ENCODE measurements around the gene CCNG1. TPM values are rescaled to one million over a fixed set of nuclear protein-coding genes. Genes with fewer than 3 reads are reported as not detected.
"Not testable (repeated sequence)": the region's sequence is repeated elsewhere in the genome, so short reads cannot be mapped to it uniquely, and the experiment has no call there.

CCNG1 gene, protein sequence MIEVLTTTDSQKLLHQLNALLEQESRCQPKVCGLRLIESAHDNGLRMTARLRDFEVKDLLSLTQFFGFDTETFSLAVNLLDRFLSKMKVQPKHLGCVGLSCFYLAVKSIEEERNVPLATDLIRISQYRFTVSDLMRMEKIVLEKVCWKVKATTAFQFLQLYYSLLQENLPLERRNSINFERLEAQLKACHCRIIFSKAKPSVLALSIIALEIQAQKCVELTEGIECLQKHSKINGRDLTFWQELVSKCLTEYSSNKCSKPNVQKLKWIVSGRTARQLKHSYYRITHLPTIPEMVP
- total RNA-seq (2013), result 73.6 TPM
- 10 to 100 TPM; 13.1 to 48.9 (median 46.0) TPM for polyA plus RNA-seq
- 14.0 TPM in 2 replicates for polyA minus RNA-seq
- 28.4 to 111 (median 67.9) reads per million in 11 experiments for total RNA-seq

DNA sequence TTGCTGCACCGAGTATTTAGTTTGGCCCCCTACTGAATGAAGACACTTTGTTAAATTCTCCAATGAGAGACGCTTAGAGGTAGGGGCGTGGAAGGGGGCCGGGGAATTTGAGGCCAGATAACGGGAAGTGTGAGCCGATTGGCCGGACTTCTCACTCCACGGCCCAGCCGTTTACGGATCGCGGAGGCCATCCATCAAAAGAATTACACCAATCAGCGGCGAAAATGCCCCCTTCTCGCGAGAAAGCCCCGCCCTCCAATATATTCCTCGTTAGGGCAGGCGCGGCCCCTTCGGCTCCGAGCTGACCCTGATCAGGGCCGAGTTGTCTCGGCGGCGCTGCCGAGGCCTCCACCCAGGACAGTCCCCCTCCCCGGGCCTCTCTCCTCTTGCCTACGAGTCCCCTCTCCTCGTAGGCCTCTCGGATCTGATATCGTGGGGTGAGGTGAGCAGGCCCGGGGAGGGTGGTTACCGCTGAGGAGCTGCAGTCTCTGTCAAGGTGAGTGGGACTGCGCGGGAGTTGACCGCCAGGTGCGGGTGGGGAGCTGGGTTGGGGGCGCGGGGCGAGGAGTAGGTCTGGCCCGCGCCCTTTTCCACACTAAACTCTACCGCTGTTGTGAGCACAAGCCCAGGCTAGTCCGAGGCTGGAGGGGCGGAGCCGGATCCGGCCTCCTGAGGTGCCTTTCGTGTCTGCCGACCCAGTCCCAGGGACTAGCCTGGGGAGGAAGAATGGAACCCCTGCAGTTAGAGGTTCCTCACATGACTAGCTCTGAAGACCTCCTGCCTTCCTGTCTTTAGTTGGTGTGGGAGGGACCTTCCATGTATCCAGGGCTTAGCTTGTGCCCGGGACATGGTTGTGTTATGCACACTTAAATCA is at the start of gene CCNG1:
Gene CCNG1, plus strand, starts transcription at position 287 of the 874 bp plus-strand sequence. CDS start 1,662 bp downstream, outside the sequence.
- peaks cover 3% of the 10 kb centered on the region for H4K20me1 ChIP-seq (ENCODE audit: insufficient read depth, low read length)
- peak within 1 kb of the TSS; percentile 68 to 92 for H3K27ac ChIP-seq (ENCODE audit: low read depth in 1 of 2, low read length in 2 of 2)
- peaks cover 20 to 26% of the 10 kb centered on the region in 2 donors for H3K36me3 ChIP-seq (replicated peaks in 1 of 2; ENCODE audit: control insufficient read depth in 1 of 2, insufficient read depth in 2 of 2, low read length in 2 of 2)
- peak within 1 kb of the TSS; percentile 80 to 92 (median 89) for H3K27ac Mint-ChIP-seq
- peak within 1 kb of the TSS; percentile 94 for H3K9ac ChIP-seq (ENCODE audit: insufficient read depth, low read length, poor library complexity, severe bottlenecking)
- peak within 1 kb of the TSS; percentile 93 for H3K4me2 ChIP-seq (replicated peaks; ENCODE audit: extremely low read depth, low read length, poor library complexity, severe bottlenecking)
- under 1% methylated on average over 32 of the region's 51 CpGs for WGBS (ENCODE audit: insufficient coverage)
- peaks cover 17 to 28% of the 10 kb centered on the region in 2 donors for H3K4me1 ChIP-seq (ENCODE audit: control insufficient read depth in 1 of 2, insufficient read depth in 2 of 2, low read length in 2 of 2)
- peak within 1 kb of the TSS; percentile 85 to 91 for H3K4me3 Mint-ChIP-seq
- no peaks in the 10 kb centered on the region for H3K9me3 ChIP-seq (replicated peaks in 1 of 2; ENCODE audit: control insufficient read depth in 1 of 2, insufficient read depth in 1 of 2, low read length in 2 of 2)
- peak within 1 kb of the TSS; percentile 99 for H2AFZ ChIP-seq (ENCODE audit: insufficient read depth, low read depth, low read length, poor library complexity, severe bottlenecking)
- DNase-seq, result peak; percentile 90 to 95 (median 94)
- no peaks in the 10 kb centered on the region for H3K9me3 Mint-ChIP-seq
- peaks cover 34% of the 10 kb centered on the region for H3K79me2 ChIP-seq (ENCODE audit: insufficient read depth, low read length)
- peaks cover 12 to 14% of the 10 kb centered on the region in 2 donors for H3K36me3 Mint-ChIP-seq
- intact Hi-C loops (cut with micrococcal nuclease), result loop anchor here in 1 of 2 donors (2.0 kb wide), 2 partner anchors 23 to 67 kb away; partner anchors contain the start of genes HMMR, MAT2B and NUDCD2
- H3K4me1 Mint-ChIP-seq, result peaks cover 27% of the 10 kb centered on the region
- TF ChIP-seq, protein P1, sequence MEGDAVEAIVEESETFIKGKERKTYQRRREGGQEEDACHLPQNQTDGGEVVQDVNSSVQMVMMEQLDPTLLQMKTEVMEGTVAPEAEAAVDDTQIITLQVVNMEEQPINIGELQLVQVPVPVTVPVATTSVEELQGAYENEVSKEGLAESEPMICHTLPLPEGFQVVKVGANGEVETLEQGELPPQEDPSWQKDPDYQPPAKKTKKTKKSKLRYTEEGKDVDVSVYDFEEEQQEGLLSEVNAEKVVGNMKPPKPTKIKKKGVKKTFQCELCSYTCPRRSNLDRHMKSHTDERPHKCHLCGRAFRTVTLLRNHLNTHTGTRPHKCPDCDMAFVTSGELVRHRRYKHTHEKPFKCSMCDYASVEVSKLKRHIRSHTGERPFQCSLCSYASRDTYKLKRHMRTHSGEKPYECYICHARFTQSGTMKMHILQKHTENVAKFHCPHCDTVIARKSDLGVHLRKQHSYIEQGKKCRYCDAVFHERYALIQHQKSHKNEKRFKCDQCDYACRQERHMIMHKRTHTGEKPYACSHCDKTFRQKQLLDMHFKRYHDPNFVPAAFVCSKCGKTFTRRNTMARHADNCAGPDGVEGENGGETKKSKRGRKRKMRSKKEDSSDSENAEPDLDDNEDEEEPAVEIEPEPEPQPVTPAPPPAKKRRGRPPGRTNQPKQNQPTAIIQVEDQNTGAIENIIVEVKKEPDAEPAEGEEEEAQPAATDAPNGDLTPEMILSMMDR (IDR thresholded peaks at IDR 0.05), result no peak
- H3K27me3 ChIP-seq (ENCODE audit: control insufficient read depth in 2 of 2, insufficient read depth in 2 of 2, low read length in 2 of 2), result no peaks in the 10 kb centered on the region
- H3K4me3 ChIP-seq (replicated peaks in 1 of 3; ENCODE audit: low read depth in 2 of 3, low read length in 3 of 3), result peak within 1 kb of the TSS; percentile 49 to 94 (median 86)
- no peaks in the 10 kb centered on the region for H3K27me3 Mint-ChIP-seq (ENCODE audit: low read depth in 3 of 3)

DNA sequence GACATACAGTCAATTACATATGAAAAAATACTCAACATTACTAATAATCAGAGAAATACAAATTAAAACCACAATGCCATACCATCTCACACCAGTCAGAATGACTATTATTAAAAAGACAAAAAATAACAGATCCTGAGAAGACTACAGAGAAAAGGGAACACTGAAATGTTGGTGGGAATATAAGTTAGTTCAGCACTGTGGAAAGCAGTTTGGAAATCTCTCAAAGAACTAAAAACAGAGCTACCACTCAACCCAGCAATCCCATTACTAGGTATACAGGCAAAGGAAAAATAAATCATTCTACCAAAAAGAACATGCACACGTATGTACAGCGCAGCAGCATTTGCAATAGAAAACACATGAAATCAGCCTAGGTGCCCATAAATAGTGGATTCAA is 41.6 kb upstream of the CCNG1 start:
- Mint-ChIP-seq H3K27me3 (ENCODE audit: low read depth in 3 of 3) (peaks cover 0 to 7% (median 1%) of the 10 kb centered on the region in 3 donors), H3K4me1 (peaks cover 10% of the 10 kb centered on the region), H3K4me3 (no peak overlapping the region), H3K27ac (no peak overlapping the region), H3K36me3 (no peaks in the 10 kb centered on the region), H3K9me3 (peaks cover 0 to 10% (median 3%) of the 10 kb centered on the region in 7 donors)
- Histone ChIP-seq H3K9ac (ENCODE audit: insufficient read depth, low read length, poor library complexity, severe bottlenecking) (no peak overlapping the region), H3K4me3 (replicated peaks in 1 of 3; ENCODE audit: low read depth in 2 of 3, low read length in 3 of 3) (no peak overlapping the region), H3K79me2 (ENCODE audit: insufficient read depth, low read length) (no peaks in the 10 kb centered on the region), H3K36me3 (replicated peaks in 1 of 2; ENCODE audit: control insufficient read depth in 1 of 2, insufficient read depth in 2 of 2, low read length in 2 of 2) (no peaks in the 10 kb centered on the region), H2AFZ (ENCODE audit: insufficient read depth, low read depth, low read length, poor library complexity, severe bottlenecking) (no peak overlapping the region), H3K9me3 (replicated peaks in 1 of 2; ENCODE audit: control insufficient read depth in 1 of 2, insufficient read depth in 1 of 2, low read length in 2 of 2) (no peaks in the 10 kb centered on the region), H3K27me3 (ENCODE audit: control insufficient read depth in 2 of 2, insufficient read depth in 2 of 2, low read length in 2 of 2) (no peaks in the 10 kb centered on the region), H4K20me1 (ENCODE audit: insufficient read depth, low read length) (no peaks in the 10 kb centered on the region), H3K27ac (ENCODE audit: low read depth in 1 of 2, low read length in 2 of 2) (no peak overlapping the region), H3K4me2 (replicated peaks; ENCODE audit: extremely low read depth, low read length, poor library complexity, severe bottlenecking) (no peak overlapping the region), H3K4me1 (ENCODE audit: control insufficient read depth in 1 of 2, insufficient read depth in 2 of 2, low read length in 2 of 2) (peaks cover 10 to 11% of the 10 kb centered on the region in 2 donors)
- no CpG with 5 or more reads among the region's 2 CpGs for WGBS (ENCODE audit: insufficient coverage)
- no peak for DNase-seq
- intact Hi-C loops (cut with micrococcal nuclease), result no loop called here
- TF ChIP-seq, protein P1 (IDR thresholded peaks at IDR 0.05), result no peak

DNA sequence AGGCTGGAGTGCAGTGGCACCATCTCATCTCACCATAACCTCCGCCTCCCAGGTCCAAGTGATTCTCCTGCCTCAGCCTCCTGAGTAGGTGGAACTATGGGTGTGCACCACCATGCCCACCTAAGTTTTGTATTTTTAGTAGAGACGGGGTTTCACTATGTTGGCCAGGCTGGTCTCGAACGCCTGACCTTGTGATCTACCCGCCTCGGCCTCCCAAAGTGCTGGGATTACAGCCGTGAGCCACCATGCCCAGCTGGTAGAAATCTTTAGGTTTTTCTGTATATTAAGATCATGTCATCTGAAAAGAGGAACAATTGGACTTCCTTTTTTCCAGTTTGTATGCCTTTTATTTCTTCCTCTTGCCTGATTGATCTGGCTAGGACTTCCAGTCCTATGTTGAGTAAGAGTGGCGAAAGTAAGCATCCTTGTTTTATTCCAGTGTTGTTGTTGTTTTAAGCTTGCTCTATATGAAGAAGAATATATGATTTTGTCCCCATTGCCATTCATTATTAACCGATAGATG is 40.5 kb upstream of the CCNG1 start:
- peak; percentile 57 to 76 (median 66) for DNase-seq
- H3K9me3 ChIP-seq (replicated peaks in 1 of 2; ENCODE audit: control insufficient read depth in 1 of 2, insufficient read depth in 1 of 2, low read length in 2 of 2); H3K79me2 ChIP-seq (ENCODE audit: insufficient read depth, low read length); H3K9me3 Mint-ChIP-seq; H3K27me3 Mint-ChIP-seq (ENCODE audit: low read depth in 3 of 3); H3K9ac ChIP-seq (ENCODE audit: insufficient read depth, low read length, poor library complexity, severe bottlenecking); H3K36me3 ChIP-seq (replicated peaks in 1 of 2; ENCODE audit: control insufficient read depth in 1 of 2, insufficient read depth in 2 of 2, low read length in 2 of 2); H3K27me3 ChIP-seq (ENCODE audit: control insufficient read depth in 2 of 2, insufficient read depth in 2 of 2, low read length in 2 of 2); H3K36me3 Mint-ChIP-seq; intact Hi-C loops (cut with micrococcal nuclease); H4K20me1 ChIP-seq (ENCODE audit: insufficient read depth, low read length); H2AFZ ChIP-seq (ENCODE audit: insufficient read depth, low read depth, low read length, poor library complexity, severe bottlenecking); H3K4me3 ChIP-seq (replicated peaks in 1 of 3; ENCODE audit: low read depth in 2 of 3, low read length in 3 of 3): not testable (repeated sequence)
- H3K27ac Mint-ChIP-seq, result peak overlapping the region in 4 of 7 donors; percentile 19 to 76 (median 64)
- H3K4me1 Mint-ChIP-seq, result peaks cover 12% of the 10 kb centered on the region
- Histone ChIP-seq H3K27ac (ENCODE audit: low read depth in 1 of 2, low read length in 2 of 2) (peak overlapping the region in 1 of 2 donors; percentile 31), H3K4me1 (ENCODE audit: control insufficient read depth in 1 of 2, insufficient read depth in 2 of 2, low read length in 2 of 2) (peaks cover 10 to 11% of the 10 kb centered on the region in 2 donors), H3K4me2 (replicated peaks; ENCODE audit: extremely low read depth, low read length, poor library complexity, severe bottlenecking) (peak overlapping the region; percentile 28)
- 50% methylated on average over 1 of the region's 9 CpGs for WGBS (ENCODE audit: insufficient coverage)
- H3K4me3 Mint-ChIP-seq, result peak overlapping the region in 1 of 2 donors; percentile 39

Measured in CD14-positive monocyte (primary cell).